Suppressor macrophage (primary cell): ENCODE measurements around the gene KCNJ6.

ENCODE experiments used
- DNase-seq, 4 experiments: peaks; one replicate each; pipeline ENCODE4 v3.0.0-alpha.2; 2020 to 2022

Gene KCNJ6

DNA sequence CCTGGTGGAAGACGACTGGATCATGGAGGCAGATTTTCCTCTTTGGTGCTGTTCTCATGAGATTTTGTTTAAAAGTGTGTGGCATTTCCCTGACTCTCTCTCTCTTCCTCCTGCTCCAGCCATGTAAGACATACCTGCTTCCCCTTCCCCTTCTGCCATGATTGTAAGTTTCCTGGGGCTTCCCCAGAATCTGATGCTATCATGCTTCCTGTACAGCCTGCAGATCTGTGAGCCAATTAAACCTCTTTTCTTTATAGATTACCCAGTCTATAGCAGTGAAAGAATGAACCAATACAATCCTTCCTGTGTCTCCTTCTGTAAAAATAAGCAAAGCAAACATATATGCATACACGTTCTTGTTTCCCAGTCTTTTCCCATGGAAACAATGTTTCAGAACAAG is 276.5 kb downstream of the KCNJ6 start:
- DNase-seq: no peak

- DNase-seq: no peak
Measured at GRCh38 chr21:37636152-37636860, 280.0 kb downstream of the KCNJ6 start.

DNA sequence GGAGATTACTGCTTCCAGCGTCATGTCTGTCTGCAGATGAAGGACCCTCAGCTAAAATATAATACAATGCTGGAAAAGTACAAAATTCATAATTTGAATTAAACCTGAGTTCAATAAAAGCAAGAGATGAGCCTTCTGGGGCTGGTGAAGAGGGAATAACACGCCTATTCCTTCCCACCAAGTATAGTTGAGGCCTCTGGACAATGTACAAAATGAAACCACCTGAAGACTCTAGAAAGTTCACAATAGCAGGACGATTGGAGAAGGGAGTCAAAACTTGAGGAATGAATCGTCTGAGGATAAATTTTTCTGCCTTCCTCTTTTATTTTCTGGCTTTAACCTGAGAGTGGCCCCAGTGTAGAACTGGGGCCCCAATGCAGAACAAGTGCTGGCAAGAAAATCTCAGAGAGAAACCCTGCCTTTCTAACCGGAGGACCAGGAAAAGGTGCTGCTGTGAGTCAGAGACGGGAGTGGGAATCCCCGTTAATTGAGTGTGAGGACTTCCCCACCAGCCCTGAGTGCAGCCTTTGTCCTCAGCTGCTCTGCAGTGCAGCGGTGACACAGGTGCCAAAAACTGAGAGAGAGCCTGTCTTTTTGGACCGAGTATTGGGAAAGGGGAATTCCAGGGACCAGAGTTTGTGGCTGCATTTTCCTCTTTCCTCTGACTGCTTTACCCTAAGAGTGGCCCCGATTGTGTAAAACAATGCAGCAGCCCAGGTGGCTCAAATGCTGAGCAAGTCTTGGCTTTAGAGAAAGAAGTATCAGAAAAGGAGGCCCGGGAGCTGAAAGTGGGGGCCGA is 284.7 kb downstream of the KCNJ6 start:
- DNase-seq: no peak

DNA sequence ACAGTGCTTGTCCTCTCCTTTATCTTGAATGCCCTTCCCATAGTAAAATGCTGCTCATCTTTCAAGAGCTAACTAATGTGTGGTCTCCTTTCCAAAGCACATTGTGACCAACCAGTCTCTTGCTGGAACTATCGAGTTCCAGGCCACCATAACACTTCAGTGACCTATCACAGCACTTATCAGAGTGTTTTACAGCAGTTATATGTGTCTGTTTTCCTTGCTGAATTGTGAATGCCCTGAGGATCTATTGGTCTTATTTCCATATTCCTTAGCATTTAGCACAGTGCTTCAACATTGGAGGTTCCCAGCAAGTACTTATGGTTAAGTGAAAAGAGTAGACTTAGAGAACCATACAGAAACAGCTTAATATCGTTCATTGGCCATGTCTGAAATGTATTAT is 285.4 kb downstream of the KCNJ6 start:
- DNase-seq: no peak

DNA sequence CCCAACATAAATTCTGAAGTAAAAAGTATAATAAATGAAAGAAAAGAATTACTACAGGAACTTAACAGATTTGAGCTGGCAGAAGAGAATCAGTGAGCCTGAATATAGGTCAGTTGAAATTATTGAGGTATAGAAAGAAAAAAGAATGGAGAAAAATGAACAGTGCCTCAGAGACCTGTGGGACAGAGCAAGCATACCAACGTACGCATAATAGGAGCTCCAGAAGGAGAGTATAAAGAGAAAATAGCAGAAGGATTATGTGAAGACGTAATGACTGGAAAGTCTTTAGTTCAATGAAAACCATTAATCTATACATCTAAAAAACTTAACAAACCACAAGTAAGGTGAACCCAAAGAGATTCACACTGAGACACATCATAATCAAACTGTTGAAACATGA is 287.9 kb downstream of the KCNJ6 start:
- DNase-seq: no peak

DNA sequence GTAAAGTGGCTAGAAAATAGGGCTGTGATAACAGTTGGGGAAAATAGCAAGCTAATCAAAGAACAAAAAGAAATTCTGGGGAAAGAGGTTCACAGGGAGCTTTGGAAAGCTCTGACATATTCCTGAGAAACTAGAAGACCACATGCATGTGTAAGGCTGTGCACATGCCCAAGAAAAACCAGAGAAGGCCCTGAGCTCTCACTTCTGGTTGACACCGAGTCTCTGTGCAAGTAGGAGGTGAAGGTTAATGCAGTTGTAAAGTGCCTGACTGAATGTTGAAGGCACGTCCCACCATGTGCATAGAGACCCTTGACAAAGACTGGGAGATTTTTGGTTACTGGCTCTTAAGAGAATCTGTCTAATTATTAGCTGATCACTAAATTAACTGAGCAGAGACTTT is 288.7 kb downstream of the KCNJ6 start:
- no peak for DNase-seq

DNA sequence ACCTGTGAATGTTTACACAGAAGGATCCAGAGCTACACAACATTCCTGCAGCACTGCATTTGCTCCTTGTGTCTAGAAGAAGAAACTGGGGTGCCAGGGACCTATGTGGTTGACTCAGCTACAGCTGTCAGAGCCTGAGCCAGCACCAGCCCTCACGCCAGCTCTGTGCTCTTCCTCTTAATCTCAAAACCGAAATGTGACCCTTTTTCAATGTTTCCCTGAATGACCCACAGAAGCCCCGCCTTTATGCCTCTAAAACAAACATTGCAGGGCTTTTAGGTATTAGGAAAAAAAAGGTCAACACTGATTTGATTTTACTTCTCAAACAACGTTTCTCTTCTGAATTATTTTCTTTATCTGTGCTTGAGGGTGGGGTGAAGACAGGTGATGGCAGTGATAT is 289.2 kb downstream of the KCNJ6 start:
- peak in 1 of 4 experiments; percentile 5 for DNase-seq

- no peak for DNase-seq
Measured at GRCh38 chr21:37626320-37626719, 289.9 kb downstream of the KCNJ6 start.

GRCh38 chr21:37623689-37624088 is 292.6 kb downstream of the KCNJ6 start:
- no peak for DNase-seq

DNA sequence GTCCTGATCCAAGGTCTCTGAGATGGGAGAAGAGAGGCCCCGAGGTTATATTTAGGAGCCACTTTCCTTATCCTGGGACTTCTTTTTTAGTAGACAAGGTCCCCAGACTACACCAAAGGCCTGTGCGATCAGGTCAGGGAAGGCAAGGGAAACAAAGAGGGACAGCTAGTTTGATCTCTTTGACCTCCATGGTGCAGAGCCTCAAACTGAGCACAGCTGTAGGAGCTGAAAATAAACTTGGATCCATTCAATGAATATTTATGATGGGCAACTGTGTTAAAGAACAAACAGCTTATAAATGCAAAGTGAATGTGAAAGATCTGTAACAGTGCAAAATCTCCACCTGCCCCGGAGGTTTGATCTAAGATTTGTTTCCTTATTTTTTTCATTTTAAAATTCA is 293.1 kb downstream of the KCNJ6 start:
- no peak for DNase-seq

DNA sequence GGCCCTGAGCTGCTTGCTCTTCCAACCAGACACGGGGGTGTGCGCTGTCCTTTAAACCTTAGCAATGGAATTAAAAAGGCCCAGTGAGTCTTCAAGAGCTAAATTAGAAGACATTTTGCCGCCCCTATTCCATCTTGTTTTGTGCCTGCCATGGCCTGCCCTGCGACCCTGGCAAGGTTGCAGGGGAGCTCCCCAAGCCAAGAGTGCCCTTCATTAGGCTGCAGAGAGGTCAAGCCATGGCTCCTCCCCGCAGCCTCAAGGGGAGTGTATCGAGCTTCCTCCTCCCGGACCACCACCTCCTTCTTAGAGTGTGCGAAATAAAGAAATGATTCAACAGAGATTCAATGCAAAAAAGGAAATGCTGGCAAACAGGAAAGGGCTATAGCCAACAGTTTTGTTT is 293.5 kb downstream of the KCNJ6 start:
- no peak for DNase-seq

DNA sequence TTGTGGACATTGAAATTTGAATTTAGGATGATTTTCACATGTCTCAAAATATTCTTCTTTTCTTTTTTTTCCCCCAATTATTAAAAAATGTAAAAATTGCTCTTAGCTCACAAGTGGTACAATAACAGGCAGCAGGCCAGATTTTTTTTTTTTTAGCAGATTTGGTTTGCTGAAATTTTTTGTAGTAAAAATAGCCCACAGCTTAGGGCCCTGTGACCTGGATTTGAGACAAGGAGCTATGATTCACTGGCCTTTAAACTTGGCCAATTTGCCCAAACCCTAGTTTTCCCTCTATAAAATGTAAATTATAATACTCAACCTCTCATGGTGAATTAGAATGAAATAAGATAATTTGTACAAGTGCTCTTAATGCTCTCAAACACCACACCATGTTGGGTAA is 295.9 kb downstream of the KCNJ6 start:
- DNase-seq: no peak

GRCh38 chr21:37619464-37619974 is 296.7 kb downstream of the KCNJ6 start:
- DNase-seq: no peak

GRCh38 chr21:37618081-37618480 is 298.2 kb downstream of the KCNJ6 start:
- no peak for DNase-seq

GRCh38 chr21:37615962-37616361 is 300.3 kb downstream of the KCNJ6 start:
- DNase-seq: no peak

GRCh38 chr21:37614351-37614875 is 301.8 kb downstream of the KCNJ6 start:
- DNase-seq: no peak

DNA sequence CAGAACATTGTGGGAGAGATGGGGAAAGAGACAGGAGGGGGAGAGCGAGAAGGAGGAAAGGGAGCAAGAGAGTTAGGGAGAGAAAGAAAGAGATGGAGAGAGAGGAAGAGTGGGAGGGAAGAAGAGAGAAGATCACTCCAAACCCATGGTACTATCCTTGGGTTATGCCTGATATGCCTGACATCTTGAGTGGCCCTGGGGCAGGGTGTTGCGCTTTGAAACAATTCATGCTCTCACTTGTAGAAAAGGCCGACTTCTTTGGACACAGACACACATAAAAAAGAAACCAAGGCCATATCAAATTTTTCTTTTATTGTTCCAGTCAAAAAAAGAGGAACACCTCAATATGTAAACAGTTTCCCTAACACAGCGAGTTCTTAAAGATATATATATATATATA is 309.2 kb downstream of the KCNJ6 start:
- DNase-seq: no peak

DNA sequence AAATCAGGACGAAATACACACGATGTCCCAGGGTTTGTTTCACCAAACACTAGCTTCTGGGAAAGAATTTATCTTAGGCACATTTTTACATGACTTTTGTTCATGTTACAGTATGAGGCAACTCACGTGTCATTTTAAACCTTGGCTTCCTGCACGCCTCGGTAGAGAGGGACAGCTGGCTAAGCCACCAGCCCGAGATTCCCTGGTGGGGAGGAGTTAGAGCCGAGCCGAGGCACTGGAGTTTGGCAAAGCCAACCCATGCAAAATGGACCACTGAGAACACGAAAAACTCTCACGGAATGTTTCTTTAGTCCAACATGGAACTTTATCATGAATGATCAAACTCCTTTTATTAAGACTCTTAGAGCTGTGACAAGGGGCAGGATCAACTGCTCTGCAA is 309.7 kb downstream of the KCNJ6 start:
- no peak for DNase-seq

DNA sequence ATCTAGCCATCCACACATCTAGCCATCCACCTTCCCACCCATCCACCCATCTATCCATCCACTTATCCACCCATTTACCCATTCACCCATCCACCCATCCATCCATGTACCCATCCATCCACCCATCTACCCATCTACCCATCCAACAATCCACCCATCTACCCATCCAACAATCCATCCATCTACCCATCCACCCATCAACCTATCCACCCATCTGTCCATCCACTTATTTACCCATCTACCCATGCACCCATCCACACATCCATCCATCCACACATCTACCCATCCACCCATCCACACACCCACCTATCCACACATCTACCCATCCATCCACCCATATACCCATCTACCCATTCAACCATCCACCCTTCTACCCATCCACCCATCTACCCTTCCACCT is 311.3 kb downstream of the KCNJ6 start:
- no peak for DNase-seq

DNA sequence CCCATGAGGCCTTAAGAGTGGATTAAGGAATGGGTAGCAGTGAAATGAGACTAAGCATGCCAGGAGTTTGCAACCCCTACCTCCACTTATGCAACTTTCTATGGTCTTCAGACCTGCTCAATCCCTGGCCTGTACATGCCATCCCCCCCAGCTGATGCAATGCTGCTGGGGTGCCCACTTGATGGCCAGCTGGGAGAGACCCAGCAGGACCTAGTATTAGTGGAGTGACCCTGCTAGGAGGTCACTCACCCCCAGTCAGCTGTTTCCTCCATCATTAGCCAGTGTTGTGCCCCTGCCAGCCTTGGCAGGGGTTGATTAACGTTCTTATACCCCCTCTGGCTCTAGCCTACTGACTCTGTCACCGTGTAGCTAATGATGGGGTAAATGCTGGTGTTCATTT is 313.1 kb downstream of the KCNJ6 start:
- DNase-seq: no peak

GRCh38 chr21:37601915-37602314 is 314.3 kb downstream of the KCNJ6 start:
- DNase-seq: no peak

DNA sequence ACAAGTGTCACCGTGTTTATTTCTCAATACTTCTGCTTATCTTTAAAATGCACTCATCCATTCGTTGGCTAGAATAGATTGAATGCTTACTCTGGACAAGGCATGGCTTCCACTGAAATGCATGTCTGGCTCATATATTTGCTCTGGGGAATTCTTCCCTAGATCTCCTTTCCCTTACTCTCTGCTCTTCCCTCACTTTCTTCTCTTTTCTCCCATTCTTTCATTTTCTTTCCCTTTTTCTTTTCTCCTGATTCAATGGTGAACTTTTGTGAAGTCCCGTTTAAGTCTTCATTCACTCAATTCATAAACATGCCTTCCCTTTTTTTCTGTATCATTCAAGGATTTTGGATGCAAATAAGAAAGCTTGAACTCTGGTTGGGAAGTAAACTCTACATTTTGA is 315.2 kb downstream of the KCNJ6 start:
- DNase-seq: no peak

DNA sequence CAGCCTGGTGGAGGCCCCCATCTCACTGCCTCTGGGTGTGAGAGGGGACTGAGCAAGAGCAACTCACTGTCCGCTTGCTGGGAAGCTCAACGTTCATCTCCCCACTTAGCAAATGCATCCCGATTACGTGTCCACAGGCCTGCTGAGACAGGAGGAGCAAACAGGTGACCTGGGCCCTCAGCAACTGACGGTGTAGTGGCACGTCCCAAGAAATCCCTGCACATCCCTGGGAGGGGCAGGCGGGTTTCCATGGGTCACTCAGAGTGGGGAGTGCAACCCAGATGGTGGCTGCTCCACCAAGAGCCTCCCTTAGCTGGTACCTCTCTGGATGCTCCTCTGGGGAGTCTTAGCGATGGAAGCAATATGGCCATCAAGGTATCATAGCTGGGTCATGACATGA is 320.3 kb downstream of the KCNJ6 start:
- no peak for DNase-seq

DNA sequence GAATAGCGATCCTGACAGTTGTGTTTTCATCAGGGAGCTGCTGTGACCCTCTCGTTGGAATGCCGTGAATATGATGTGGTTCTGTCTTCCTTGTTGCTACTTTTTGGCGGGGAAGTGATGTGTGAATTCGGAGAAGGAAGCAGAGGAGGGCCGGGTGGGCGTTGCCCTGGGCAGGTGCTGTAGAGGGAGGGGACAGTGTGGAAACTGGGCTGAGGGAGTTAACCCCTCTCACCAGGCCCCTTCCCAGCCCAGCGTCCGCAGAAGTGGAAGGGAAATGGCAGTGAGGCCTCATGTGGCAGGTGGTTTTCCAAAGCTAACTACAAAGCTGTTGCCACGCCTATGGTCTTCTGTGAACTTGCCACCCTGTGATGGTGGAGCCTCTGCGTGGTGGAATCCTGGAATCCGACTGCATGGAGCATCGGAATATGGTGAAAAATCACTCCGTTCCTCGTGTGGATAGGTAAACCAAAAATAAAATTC is 321.7 kb downstream of the KCNJ6 start:
- DNase-seq: no peak
